Cardiac fibroblast (primary cell): Measurements from ENCODE around the gene NRXN3.

Experiments used
- DNase-seq, 2 donors: peaks; one replicate each; pipeline versions ENCODE4 v3.0.0 to v3.0.0-alpha.2; 2010; ENCODE audit warnings: low read depth in 2 of 2
- H3K4me3 ChIP-seq, 2 donors: replicated peaks in 1 of 2; 1 replicate in 1 of 2; 2 replicates in 1 of 2; pipeline ENCODE4 v1.5.1; 2011; ENCODE audit warnings: low read depth in 2 of 2, low read length in 2 of 2, mild to moderate bottlenecking in 2 of 2, moderate library complexity in 1 of 2
- TF ChIP-seq, protein P1 (sequence below): IDR thresholded peaks from one replicate; pipeline ENCODE4 v1.5.1; 2011; ENCODE audit warnings: low read depth, mild to moderate bottlenecking, low read length, inconsistent platforms

NRXN3 gene

GRCh38 chr14:78307671-78308070 lies 137.5 kb downstream of the NRXN3 start:
- TF ChIP-seq, protein P1, sequence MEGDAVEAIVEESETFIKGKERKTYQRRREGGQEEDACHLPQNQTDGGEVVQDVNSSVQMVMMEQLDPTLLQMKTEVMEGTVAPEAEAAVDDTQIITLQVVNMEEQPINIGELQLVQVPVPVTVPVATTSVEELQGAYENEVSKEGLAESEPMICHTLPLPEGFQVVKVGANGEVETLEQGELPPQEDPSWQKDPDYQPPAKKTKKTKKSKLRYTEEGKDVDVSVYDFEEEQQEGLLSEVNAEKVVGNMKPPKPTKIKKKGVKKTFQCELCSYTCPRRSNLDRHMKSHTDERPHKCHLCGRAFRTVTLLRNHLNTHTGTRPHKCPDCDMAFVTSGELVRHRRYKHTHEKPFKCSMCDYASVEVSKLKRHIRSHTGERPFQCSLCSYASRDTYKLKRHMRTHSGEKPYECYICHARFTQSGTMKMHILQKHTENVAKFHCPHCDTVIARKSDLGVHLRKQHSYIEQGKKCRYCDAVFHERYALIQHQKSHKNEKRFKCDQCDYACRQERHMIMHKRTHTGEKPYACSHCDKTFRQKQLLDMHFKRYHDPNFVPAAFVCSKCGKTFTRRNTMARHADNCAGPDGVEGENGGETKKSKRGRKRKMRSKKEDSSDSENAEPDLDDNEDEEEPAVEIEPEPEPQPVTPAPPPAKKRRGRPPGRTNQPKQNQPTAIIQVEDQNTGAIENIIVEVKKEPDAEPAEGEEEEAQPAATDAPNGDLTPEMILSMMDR, result no peak
- no peak overlapping the region for H3K4me3 ChIP-seq
- DNase-seq, result no peak

GRCh38 chr14:78308079-78308478 lies 137.9 kb downstream of the NRXN3 start:
- TF ChIP-seq, protein P1, result no peak
- H3K4me3 ChIP-seq, result no peak overlapping the region
- no peak for DNase-seq

DNA sequence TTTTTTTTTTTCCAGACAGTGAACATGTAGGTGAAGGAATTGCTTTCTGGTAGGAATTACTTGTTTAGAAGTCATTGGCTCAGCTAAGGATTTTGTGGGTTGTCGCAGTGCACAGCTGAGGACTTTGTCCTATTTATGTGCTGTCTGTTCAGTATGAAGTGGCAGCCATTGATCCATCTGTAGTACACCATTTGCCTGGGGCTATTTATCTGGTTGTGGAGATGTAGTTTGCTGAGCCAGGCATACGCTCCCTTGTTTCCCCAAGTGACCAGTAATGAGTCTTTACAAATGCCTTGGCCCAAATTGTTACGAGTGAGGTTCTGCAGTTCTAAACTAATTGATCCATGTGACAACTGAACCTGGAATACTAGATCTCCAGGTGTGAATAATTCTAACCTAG lies 140.1 kb downstream of the NRXN3 start:
- no peak overlapping the region for H3K4me3 ChIP-seq
- TF ChIP-seq, protein P1, result no peak
- DNase-seq, result no peak

DNA sequence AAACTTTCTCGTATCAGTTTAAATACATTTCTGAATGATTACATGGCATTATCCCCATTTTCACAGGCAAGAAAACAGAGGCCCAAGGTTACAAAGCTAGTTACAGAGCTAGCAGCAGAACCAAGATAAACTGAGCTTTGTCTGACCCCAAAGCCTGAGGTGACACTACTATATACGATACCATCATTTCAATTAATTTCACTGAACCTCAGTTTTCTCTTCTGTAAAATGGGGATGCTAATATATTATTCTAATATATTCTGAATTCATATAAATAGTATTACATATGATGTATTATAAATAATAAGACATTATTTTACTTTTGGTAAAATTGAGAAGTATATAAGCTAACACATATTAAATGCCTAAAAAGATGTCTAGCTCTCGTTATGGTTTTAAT lies 143.3 kb downstream of the NRXN3 start:
- no peak overlapping the region for H3K4me3 ChIP-seq
- TF ChIP-seq, protein P1, result no peak
- no peak for DNase-seq

DNA sequence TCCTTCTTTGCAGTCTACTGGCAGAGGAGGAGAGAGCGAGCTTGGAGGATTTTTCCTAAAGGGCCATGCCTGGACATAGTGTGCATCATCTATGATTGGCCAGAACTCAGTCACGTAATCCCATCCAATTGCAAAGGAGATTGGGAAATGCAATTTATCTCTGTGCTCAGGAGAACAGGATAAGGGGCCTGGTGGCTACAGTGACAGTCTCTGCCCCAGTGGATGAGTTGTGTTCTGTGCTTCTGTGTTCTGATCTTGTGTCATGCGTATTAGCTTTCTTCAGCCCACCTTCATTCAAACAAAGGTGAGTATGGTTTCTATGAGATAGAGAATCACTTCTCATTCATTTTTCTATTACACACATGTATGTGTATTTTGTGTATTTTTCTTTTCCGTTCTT lies 144.3 kb downstream of the NRXN3 start:
- no peak overlapping the region for H3K4me3 ChIP-seq
- TF ChIP-seq, protein P1, result no peak
- no peak for DNase-seq

DNA sequence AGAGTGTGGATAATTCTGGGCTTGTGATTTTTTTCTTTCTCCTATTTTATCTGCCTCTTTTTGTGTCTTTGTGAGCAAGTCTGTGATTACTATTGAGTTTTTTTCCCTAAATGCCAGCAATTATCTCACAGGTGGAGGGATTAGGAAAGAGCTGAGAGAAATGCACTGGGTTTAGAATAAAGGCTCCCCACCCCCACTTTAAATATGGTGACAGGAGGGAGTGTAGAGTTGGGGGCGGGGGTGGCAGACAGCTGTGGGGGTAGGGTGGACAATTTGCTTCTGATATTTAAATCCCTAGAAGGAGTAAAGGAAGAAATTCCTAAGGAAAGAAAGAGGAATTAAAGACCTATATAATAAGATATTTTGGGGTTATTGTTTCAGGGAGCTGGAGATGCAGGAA lies 145.9 kb downstream of the NRXN3 start:
- no peak overlapping the region for H3K4me3 ChIP-seq
- DNase-seq, result no peak
- TF ChIP-seq, protein P1, result no peak

- DNase-seq, result no peak
- no peak overlapping the region for H3K4me3 ChIP-seq
These were observed 146.6 kb downstream of the NRXN3 start for GRCh38 chr14:78316786-78317185.

More at GRCh38 chr14:78316786-78317185, 146.6 kb downstream of the NRXN3 start:
- TF ChIP-seq, protein P1, result no peak
